Activated T-helper 2 cell treated with anti-CD3 and anti-CD28 coated beads, Interferon-gamma antibody, Interleukin-2, Interleukin-4, amounts not matched to agents 10 μg/mL and 5 μg/mL and 100 μg/mL, durations not matched to agents 14 hours and 24 hours and 36 hours (primary cell): ENCODE results near the gene CFAP92. TPM values are rescaled to one million over a fixed set of nuclear protein-coding genes. Genes with fewer than 3 reads are reported as not detected.

Experiments
- DNase-seq: peaks from one replicate; pipeline ENCODE4 v3.0.0; 2021; ENCODE audit warnings: low spot score
- H3K27ac Mint-ChIP-seq: one replicate; pipeline ENCODE4 v1.8.0; 2021; ENCODE audit warnings: mixed read lengths
- H3K27me3 Mint-ChIP-seq: one replicate; pipeline ENCODE4 v1.8.0; 2021; ENCODE audit warnings: low read depth, mixed read lengths
- H3K36me3 Mint-ChIP-seq: one replicate; pipeline ENCODE4 v1.8.0; 2021; ENCODE audit warnings: low read depth, mixed read lengths
- H3K4me1 Mint-ChIP-seq: one replicate; pipeline ENCODE4 v1.8.0; 2021; ENCODE audit warnings: low read depth, mixed read lengths
- H3K4me3 Mint-ChIP-seq: one replicate; pipeline ENCODE4 v1.8.0; 2021; ENCODE audit warnings: low read depth, mild to moderate bottlenecking, moderate library complexity, mixed read lengths
- H3K9me3 Mint-ChIP-seq: one replicate; pipeline ENCODE4 v1.8.0; 2021; ENCODE audit warnings: mixed read lengths
- intact Hi-C: fragments of 100-400 bp; cut with micrococcal nuclease; formaldehyde crosslinking; loops from one replicate; pipeline ENCODE4 v1.15.1; 2023
- total RNA-seq: library from RNA; stranded (reverse); gene quantifications from 2 replicates; pipeline ENCODE4 v1.2.3, GENCODE V29; 2022

CFAP92 gene
- total RNA-seq, 1 donor from 2014 or later = not detected

GRCh38 chr3:128997486-128998133 lies 3.7 kb upstream of the CFAP92 start:
- intact Hi-C loops = loop anchor here (10.0 kb wide), 1 partner anchor 513 kb away; no protein-coding TSS in a partner anchor
- Mint-ChIP-seq H3K27me3 (peaks cover 36% of the 10 kb centered on the region), H3K4me3 (no peak overlapping the region), H3K9me3 (no peaks in the 10 kb centered on the region), H3K36me3 (no peaks in the 10 kb centered on the region), H3K27ac (no peak overlapping the region), H3K4me1 (peaks cover 25% of the 10 kb centered on the region)
- no peak for DNase-seq

GRCh38 chr3:128996726-128997125 lies 2.9 kb upstream of the CFAP92 start:
- peaks cover 30% of the 10 kb centered on the region for H3K27me3 Mint-ChIP-seq
- H3K4me1 Mint-ChIP-seq = peaks cover 20% of the 10 kb centered on the region
- DNase-seq = no peak
- intact Hi-C loops = loop anchor here (10.0 kb wide), 1 partner anchor 512 kb away; no protein-coding TSS in a partner anchor
- no peak overlapping the region for H3K27ac Mint-ChIP-seq
- H3K9me3 Mint-ChIP-seq = no peaks in the 10 kb centered on the region
- H3K36me3 Mint-ChIP-seq = no peaks in the 10 kb centered on the region
- H3K4me3 Mint-ChIP-seq = no peak overlapping the region

GRCh38 chr3:128996200-128996599 lies 2.3 kb upstream of the CFAP92 start:
- Mint-ChIP-seq H3K4me3 (no peak overlapping the region), H3K4me1 (peaks cover 20% of the 10 kb centered on the region), H3K27ac (no peak overlapping the region), H3K27me3 (peaks cover 30% of the 10 kb centered on the region), H3K36me3 (no peaks in the 10 kb centered on the region), H3K9me3 (no peaks in the 10 kb centered on the region)
- intact Hi-C loops = loop anchor here (10.0 kb wide), 1 partner anchor 511 kb away; no protein-coding TSS in a partner anchor
- DNase-seq = no peak

- Mint-ChIP-seq H3K9me3 (no peaks in the 10 kb centered on the region), H3K4me1 (peaks cover 20% of the 10 kb centered on the region), H3K27ac (no peak overlapping the region), H3K36me3 (no peaks in the 10 kb centered on the region), H3K4me3 (no peak overlapping the region), H3K27me3 (peaks cover 28% of the 10 kb centered on the region)
- no peak for DNase-seq
- intact Hi-C loops = loop anchor here (10.0 kb wide), 1 partner anchor 511 kb away; no protein-coding TSS in a partner anchor
Measured at GRCh38 chr3:128995737-128996136, 1.9 kb upstream of the CFAP92 start.

GRCh38 chr3:128994581-128995546 lies 988 bp upstream of the CFAP92 start:
- Mint-ChIP-seq H3K27ac (no peak overlapping the region), H3K9me3 (no peaks in the 10 kb centered on the region), H3K36me3 (no peaks in the 10 kb centered on the region), H3K27me3 (peaks cover 19% of the 10 kb centered on the region), H3K4me1 (peaks cover 20% of the 10 kb centered on the region), H3K4me3 (peak overlapping the region; percentile 63)
- intact Hi-C loops = loop anchor here (10.0 kb wide), 1 partner anchor 510 kb away; no protein-coding TSS in a partner anchor
- DNase-seq = no peak

GRCh38 chr3:128994173-128994512 lies 267 bp upstream of the CFAP92 start:
- peaks cover 20% of the 10 kb centered on the region for H3K4me1 Mint-ChIP-seq
- H3K9me3 Mint-ChIP-seq = no peaks in the 10 kb centered on the region
- no peak overlapping the region for H3K27ac Mint-ChIP-seq
- no peaks in the 10 kb centered on the region for H3K36me3 Mint-ChIP-seq
- H3K27me3 Mint-ChIP-seq = peaks cover 14% of the 10 kb centered on the region
- intact Hi-C loops = loop anchor here (10.0 kb wide), 1 partner anchor 509 kb away; no protein-coding TSS in a partner anchor
- no peak for DNase-seq
- H3K4me3 Mint-ChIP-seq = peak overlapping the region; percentile 63

GRCh38 chr3:128992926-128993460 lies 883 bp downstream of the CFAP92 start:
- peaks cover 20% of the 10 kb centered on the region for H3K4me1 Mint-ChIP-seq
- no peaks in the 10 kb centered on the region for H3K9me3 Mint-ChIP-seq
- no peak overlapping the region for H3K4me3 Mint-ChIP-seq
- peaks cover 7% of the 10 kb centered on the region for H3K27me3 Mint-ChIP-seq
- intact Hi-C loops = loop anchor here (10.0 kb wide), 1 partner anchor 508 kb away; no protein-coding TSS in a partner anchor
- no peaks in the 10 kb centered on the region for H3K36me3 Mint-ChIP-seq
- no peak overlapping the region for H3K27ac Mint-ChIP-seq
- no peak for DNase-seq

GRCh38 chr3:128991355-128991895 lies 2.5 kb downstream of the CFAP92 start:
- H3K36me3 Mint-ChIP-seq = no peaks in the 10 kb centered on the region
- no peak for DNase-seq
- H3K4me1 Mint-ChIP-seq = peaks cover 20% of the 10 kb centered on the region
- peaks cover 1% of the 10 kb centered on the region for H3K27me3 Mint-ChIP-seq
- H3K4me3 Mint-ChIP-seq = no peak overlapping the region
- H3K27ac Mint-ChIP-seq = no peak overlapping the region
- intact Hi-C loops = loop anchor here (10.0 kb wide), 1 partner anchor 507 kb away; no protein-coding TSS in a partner anchor
- no peaks in the 10 kb centered on the region for H3K9me3 Mint-ChIP-seq

- no peaks in the 10 kb centered on the region for H3K36me3 Mint-ChIP-seq
- no peak for DNase-seq
- no peaks in the 10 kb centered on the region for H3K9me3 Mint-ChIP-seq
- intact Hi-C loops = no loop called here
- peaks cover under 1% of the 10 kb centered on the region for H3K27me3 Mint-ChIP-seq
- no peak overlapping the region for H3K4me3 Mint-ChIP-seq
- H3K27ac Mint-ChIP-seq = no peak overlapping the region
- peaks cover under 1% of the 10 kb centered on the region for H3K4me1 Mint-ChIP-seq
Measured at GRCh38 chr3:128988286-128988685, 5.6 kb downstream of the CFAP92 start.

- Mint-ChIP-seq H3K27me3 (no peaks in the 10 kb centered on the region), H3K9me3 (no peaks in the 10 kb centered on the region), H3K27ac (no peak overlapping the region), H3K4me1 (no peaks in the 10 kb centered on the region), H3K4me3 (no peak overlapping the region), H3K36me3 (no peaks in the 10 kb centered on the region)
- intact Hi-C loops = no loop called here
- DNase-seq = no peak
Measured at GRCh38 chr3:128987302-128988100, 6.4 kb downstream of the CFAP92 start.

GRCh38 chr3:128984596-128984995 lies 9.3 kb downstream of the CFAP92 start:
- no peaks in the 10 kb centered on the region for H3K9me3 Mint-ChIP-seq
- intact Hi-C loops = no loop called here
- H3K4me1 Mint-ChIP-seq = no peaks in the 10 kb centered on the region
- no peak overlapping the region for H3K27ac Mint-ChIP-seq
- no peaks in the 10 kb centered on the region for H3K36me3 Mint-ChIP-seq
- H3K4me3 Mint-ChIP-seq = no peak overlapping the region
- no peak for DNase-seq
- H3K27me3 Mint-ChIP-seq = peaks cover 6% of the 10 kb centered on the region
